Lower leg skin (tissue), 3 donors: ENCODE results near the gene ZBTB32.

Experiments used
- POLR2A ChIP-seq, 2 donors: fragments of 450-650 bp; IDR thresholded peaks; one replicate each; pipeline ENCODE4 v1.6.1; 2016 to 2017; ENCODE audit warnings: antibody characterized with exemption in 2 of 2, mild to moderate bottlenecking in 1 of 2, moderate library complexity in 1 of 2
- TF ChIP-seq, protein P1 (sequence below), 3 donors: fragments of 450-650 bp; IDR thresholded peaks; one replicate each; pipeline ENCODE4 v1.5.1; 2016; ENCODE audit warnings: antibody characterized with exemption in 3 of 3, mild to moderate bottlenecking in 3 of 3, moderate library complexity in 2 of 3

DNA sequence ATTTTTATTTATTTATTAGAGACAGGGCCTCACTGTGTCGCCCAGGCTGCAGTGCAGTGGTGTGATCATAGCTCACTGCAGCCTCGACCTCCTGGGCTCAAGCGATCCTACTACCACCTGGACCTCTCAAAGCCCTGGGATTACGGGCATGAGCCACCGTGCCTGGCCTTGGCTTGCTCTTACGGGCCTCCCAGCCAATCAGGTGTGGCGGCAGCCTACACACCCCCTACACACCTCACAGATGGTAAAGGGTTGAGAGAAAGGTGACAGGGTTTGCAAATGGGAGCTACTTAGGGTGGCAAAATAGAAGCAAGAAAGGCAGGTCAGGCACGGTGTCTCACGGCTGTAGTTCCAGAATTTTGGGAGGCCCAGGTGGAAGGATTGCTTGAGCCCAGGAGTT, 1.0 kb upstream of the ZBTB32 start:
- TF ChIP-seq, protein P1, sequence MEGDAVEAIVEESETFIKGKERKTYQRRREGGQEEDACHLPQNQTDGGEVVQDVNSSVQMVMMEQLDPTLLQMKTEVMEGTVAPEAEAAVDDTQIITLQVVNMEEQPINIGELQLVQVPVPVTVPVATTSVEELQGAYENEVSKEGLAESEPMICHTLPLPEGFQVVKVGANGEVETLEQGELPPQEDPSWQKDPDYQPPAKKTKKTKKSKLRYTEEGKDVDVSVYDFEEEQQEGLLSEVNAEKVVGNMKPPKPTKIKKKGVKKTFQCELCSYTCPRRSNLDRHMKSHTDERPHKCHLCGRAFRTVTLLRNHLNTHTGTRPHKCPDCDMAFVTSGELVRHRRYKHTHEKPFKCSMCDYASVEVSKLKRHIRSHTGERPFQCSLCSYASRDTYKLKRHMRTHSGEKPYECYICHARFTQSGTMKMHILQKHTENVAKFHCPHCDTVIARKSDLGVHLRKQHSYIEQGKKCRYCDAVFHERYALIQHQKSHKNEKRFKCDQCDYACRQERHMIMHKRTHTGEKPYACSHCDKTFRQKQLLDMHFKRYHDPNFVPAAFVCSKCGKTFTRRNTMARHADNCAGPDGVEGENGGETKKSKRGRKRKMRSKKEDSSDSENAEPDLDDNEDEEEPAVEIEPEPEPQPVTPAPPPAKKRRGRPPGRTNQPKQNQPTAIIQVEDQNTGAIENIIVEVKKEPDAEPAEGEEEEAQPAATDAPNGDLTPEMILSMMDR (IDR thresholded peaks at IDR 0.05): no peak
- no peak for TF ChIP-seq POLR2A (IDR thresholded peaks at IDR 0.05)
